ENCODE data around the gene SUSD2.

The SUSD2 gene

DNA sequence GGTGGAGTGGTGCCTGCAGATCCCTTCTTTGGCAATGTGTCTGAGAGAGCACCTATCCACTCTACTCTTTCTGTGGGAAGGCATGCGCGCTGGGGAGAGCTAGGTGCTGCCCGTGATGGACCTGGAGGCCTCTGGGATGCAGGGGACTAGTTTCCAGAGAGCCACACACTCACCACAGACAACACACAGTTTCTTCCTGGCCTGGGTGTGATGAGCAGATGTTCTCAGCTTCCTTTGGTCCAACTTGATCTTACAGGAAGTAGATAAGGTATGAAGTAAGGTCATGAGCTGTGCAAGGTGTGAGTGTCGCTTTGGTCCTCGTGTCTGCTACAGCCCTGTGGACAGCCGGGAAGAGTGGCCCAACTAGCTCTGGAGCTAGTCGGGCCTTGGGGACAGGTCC is 27.3 kb upstream of the SUSD2 start:
- no peak for DNase-seq (ENCODE audit: low read depth)

GRCh38 chr22:24154826-24155225 is 26.5 kb upstream of the SUSD2 start:
- no peak for DNase-seq (ENCODE audit: low read depth)

GRCh38 chr22:24155627-24156140 is 25.6 kb upstream of the SUSD2 start:
- DNase-seq (ENCODE audit: low read depth) = no peak

DNA sequence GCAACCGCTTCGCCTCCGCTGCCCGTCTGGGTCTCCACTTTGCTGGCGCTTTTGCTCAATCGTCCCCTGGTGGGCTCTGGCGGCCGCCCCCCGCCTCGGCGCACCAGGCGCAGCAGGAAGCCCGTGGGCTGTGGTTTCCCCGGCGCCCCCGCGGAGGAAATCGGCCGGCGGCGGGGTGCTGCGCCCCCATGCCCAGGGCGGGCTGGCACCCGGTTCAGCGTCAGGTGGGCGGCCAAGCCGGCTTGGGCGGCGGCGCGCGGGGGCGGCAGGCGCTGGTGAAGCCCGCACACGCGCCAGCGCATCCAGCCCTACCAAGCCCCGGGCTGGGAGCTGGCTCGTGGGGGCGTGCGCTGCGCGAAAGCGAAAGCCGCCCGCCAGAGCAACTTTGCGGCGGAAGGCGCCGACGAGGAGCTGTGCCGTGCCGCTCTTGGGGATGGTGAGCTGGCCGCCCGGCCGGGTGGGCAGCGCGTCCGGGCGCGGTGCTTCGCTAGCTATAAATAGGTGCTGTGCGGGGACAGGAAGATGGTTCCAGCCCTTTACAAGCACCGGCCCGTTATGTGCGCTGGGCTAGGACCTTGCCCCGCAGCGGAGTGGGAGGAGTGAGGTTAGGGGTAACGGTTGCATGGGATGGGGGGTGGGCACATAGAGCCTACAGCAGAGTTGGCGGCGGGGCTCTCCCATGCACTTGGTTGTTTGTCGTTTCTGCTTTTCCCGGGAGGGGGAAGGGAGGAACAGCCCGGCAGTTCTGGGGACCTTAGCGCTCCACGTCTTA is 25.0 kb upstream of the SUSD2 start:
- no peak for DNase-seq (ENCODE audit: low read depth)

DNA sequence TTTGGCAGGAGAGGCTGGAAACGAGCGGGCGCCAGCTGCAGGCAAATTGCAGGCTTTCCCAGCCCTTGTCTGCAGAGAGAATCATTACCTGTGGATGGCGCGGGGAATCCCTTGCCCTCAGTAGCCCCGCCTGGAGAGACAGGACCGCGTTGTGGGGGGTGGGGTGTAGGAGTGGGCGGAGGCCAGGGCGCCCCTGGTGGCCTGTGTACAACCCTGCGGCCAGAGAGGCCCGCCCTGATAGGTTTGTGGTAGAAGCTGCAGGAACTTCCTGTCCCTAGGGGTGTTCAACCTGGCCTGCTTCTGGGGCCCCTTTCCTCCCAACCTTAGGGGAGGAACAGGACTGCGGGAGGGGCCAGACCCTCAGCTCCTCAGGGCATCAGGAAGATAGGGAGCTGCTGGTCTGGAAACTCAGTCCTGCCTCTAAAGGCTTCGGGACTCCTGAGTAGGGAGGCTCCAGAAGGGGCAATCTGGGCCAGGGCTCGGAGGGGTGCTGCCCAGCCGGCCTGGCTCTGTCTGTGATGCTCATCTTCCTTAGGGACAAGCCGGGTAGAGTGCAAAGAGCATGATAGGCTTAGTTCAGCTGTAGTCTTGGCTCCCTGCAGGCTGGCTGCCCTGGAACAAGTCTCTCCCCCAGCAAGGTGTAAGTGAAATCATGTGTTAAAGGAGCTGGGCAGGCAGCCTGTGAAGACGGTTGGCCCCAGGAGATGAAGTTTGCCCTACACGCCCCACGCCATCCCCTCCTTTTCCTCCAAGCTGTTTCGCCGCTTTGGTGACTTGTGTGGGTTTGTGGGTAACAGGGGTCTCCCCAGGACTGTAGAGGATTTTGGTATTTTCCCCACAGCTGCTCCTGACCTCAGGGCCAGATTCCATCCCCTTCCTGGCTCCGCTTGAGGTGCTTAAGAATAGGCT is 24.1 kb upstream of the SUSD2 start:
- DNase-seq (ENCODE audit: low read depth) = peak; percentile 55

GRCh38 chr22:24157822-24158135 is 23.5 kb upstream of the SUSD2 start:
- DNase-seq (ENCODE audit: low read depth) = no peak

DNA sequence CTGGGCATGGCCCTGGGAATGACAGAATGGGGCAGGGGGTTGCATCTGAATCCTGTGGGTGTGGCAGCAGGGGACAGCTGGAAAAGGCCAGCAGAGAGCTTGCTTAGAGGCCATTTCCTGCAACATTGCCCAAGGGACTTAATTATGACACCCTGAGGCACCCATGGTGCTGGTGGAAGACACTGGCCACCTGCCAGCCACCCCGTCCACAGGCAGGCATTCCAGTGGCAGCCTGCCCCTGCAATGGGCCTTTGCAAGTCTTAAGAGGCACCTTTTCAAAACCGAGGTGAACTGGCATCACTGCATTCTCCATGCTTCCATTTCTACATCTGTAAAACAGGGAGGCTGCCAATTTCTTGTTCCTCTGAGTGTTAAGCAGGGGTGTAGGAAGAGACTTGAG is 21.6 kb upstream of the SUSD2 start:
- no peak for DNase-seq (ENCODE audit: low read depth)

DNA sequence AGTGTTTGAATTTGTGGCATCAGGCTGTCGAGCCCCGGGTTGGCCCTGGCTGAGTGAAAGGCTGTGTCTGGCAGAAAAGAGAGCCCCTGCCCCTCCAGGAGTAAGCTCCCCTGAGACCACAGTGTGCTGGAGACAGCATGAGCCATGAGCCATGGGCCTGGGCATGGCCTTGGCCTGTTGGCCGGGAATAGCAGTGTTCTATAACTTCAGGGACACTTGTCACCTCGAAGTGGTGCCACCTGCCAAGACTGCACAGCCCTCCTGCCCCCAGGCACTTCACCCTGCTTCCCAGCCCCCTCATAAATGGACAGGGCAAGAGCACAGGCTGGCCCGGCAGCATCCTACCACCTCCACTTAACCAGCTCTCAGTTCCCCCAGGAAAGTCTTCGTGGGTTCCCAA is 20.7 kb upstream of the SUSD2 start:
- no peak for DNase-seq (ENCODE audit: low read depth)

DNA sequence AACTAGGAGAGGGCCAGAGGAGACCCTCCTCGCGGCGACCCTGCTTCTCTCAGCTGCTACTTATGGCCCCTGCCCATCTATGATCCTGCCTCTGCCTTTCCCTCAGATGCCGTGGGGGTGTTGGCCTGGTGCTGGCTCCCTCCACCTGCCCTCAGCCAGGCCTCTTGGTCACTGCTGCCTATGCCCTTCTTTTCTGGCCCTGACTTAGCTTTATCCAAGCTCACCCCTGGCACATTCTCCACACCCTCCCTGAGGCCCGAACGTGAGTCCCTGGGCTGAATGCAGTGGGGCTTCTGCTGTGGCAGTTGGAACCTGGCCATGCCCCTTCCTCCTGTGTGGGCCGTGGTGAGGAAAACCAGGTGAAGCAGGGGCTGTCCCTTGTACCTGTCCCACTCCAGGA is 19.8 kb upstream of the SUSD2 start:
- no peak for DNase-seq (ENCODE audit: low read depth)

DNA sequence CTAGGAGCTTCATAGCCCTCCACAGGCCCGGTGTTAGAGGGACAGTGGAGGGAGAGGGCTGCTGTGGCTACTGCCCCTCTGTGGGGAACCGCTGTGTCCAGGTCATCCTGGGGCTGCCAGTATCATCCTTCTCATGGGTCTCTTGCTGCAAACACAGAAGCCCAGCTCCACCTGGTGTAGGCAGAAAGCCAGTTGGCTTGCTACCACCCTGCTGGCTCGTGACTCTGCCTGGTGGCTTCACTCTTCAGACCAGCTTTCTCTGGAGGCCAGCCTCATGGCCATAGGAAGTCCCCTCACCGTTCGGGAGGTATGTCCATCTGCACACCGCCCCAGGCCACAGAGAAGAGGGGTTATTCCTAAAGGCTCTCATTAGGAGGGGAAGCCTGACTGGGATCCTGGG is 19.4 kb upstream of the SUSD2 start:
- DNase-seq (ENCODE audit: low read depth) = no peak

- DNase-seq (ENCODE audit: low read depth) = no peak
Measured at GRCh38 chr22:24162436-24162835, 18.9 kb upstream of the SUSD2 start.

GRCh38 chr22:24164243-24164642 is 17.0 kb upstream of the SUSD2 start:
- DNase-seq (ENCODE audit: low read depth) = no peak

DNA sequence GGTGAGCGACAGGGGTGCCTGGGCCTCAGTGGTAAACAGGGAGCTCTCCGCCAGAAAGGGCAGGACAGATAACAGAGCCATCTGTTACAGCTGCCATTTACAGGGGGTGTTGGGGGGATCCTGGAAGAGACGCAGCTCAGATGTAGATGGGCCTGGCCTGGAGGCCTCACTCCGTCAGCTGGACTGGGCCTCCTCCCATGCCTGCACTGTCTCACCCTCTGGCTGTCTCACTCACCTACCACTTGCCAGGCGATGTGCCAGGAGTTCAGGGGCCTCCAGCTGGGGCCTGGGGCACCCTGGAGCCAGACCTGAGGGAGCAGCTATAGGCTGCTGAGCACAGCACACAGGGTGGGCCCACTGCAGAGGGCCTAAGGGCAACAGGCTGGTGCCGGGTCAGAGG is 16.3 kb upstream of the SUSD2 start:
- DNase-seq (ENCODE audit: low read depth) = no peak

- DNase-seq (ENCODE audit: low read depth) = no peak
Measured at GRCh38 chr22:24165673-24166072, 15.6 kb upstream of the SUSD2 start.

DNA sequence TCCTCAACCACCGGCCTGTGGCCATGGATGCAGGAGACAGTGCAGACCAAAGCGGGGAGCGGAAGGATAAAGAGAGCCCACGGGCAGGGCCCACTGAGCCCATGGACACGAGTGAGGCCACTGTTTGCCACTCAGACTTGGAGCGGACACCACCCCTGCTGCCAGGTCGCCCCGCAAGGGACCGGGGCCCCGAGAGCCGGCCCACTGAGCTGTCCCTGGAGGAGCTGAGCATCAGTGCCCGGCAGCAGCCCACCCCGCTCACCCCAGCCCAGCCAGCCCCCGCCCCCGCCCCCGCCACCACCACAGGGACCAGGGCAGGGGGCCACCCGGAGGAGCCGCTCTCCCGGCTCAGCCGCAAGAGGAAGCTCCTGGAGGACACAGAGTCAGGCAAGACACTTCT is 14.5 kb upstream of the SUSD2 start:
- DNase-seq (ENCODE audit: low read depth) = no peak

DNA sequence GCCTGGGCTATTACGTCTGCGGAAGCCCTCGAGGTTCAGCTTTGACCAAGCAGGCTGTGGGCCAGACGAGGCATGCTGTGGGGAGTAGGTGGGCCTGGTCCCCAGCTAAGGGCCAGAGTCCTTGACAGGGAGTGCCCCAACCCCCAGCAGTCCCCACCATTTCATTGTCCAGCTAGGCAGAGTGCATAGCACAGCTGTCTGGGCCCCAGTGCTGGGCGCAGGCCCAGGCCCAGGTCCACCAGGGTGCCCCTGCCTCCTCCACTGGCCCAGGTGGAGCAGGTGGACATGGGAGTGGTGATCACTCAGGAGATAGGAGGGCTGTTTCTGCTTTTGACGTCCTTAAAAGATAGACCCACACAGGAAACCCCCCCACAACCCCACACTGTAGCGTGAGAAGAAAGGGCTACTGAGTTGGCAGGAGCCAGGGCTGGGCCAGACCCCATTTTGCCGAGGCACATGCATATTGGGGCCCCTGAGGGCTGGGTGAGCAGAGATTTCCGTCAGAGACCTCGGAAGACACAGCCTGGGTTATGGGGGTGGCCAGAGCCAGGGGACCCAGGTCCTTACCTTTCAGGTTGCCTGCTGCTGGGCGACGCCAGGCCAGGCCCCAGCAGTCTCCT is 11.7 kb upstream of the SUSD2 start:
- no peak for DNase-seq (ENCODE audit: low read depth)

DNA sequence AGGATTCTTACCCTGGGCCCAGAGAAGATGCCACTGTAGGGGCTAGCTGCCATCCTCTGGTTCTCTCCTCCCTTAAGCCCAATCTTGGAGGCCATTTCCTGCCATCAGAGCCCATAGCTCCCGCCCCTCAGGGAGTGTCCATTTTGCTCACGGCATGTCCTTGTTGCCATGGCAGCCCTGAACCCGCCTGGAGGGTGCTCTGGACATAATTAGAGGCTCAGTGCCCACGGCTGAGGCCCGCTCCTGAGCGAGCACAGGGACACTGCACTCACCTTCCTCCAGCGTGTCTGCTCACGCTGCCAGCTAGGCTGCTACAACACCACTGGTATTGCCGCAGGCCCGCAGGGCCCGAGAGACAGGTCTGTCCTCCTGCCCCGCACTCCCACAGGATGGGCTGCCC is 11.1 kb upstream of the SUSD2 start:
- DNase-seq (ENCODE audit: low read depth) = no peak

DNA sequence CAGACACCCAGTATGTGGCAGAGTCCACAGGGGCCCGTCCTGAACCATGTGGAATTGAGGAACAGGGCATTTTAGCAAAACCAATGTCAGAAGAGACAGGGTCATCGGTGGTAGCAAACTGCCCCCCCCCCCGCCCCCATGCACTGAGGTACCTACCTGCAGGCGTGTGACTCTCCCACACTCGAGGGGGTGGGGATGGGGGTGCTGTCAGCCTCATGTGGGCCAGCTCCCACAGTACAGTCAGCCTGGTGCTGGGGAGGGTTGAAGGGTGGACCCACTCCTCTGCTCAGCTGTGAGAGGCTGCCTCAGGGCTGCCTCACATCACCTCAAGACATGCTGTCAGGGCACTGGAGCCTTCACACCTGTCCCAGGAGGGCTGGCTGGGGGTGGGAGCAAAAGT is 10.7 kb upstream of the SUSD2 start:
- no peak for DNase-seq (ENCODE audit: low read depth)

GRCh38 chr22:24171822-24172221 is 9.5 kb upstream of the SUSD2 start:
- DNase-seq (ENCODE audit: low read depth) = no peak

- DNase-seq (ENCODE audit: low read depth) = no peak
Measured at GRCh38 chr22:24175160-24175808, 6.0 kb upstream of the SUSD2 start.

DNA sequence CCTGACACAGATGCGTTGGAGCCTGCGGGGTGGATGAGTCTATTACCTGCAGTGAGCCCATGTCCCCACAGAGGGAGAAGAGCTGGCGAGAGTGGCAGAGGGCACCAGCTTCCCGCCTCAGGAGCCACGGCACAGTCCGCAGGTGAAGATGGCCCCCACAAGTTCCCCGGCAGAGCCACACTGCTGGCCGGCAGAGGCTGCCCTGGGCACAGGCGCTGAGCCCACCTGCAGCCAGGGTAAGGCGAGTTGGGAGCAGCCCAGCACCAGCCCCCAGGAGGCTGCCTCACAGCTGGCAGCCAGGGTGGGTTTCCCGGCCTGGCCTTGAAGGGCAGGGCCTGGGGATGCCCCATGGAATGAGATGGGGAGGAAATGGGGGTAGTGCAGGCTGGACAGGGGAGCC is 5.2 kb upstream of the SUSD2 start:
- no peak for DNase-seq (ENCODE audit: low read depth)

DNA sequence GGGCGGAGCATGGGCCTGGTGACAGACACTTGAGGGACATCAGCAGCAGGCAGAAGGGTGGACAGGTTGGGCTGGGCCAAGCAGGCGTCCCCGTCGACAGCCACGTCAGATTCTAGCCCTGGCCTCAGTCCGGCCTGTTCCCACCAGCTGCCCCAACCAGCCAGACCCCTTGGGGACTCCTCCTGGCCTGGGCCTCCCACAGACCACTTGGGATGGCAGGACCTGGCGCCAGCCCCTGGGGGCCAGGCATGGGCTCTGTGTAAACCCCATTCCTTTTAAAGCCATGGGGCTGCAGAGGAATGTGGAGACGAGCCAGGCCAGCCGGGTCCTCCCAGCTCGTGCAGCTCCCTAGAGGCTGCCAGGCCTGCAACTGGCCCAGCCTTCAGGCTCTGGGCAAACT is 4.7 kb upstream of the SUSD2 start:
- no peak for DNase-seq (ENCODE audit: low read depth)

Data from HS-5 (cell line).